HG03575 (cell line): ENCODE data around the gene DPH1.

ENCODE experiments used
- ATAC-seq: cut with Tn5 transposase; IDR thresholded peaks from one replicate; pipeline ENCODE4 v1.9.1; 2021; ENCODE audit not compliant: unreplicated experiment, insufficient number of reproducible peaks, low FRiP score; ENCODE audit errors: extremely low read depth

The DPH1 gene

DNA sequence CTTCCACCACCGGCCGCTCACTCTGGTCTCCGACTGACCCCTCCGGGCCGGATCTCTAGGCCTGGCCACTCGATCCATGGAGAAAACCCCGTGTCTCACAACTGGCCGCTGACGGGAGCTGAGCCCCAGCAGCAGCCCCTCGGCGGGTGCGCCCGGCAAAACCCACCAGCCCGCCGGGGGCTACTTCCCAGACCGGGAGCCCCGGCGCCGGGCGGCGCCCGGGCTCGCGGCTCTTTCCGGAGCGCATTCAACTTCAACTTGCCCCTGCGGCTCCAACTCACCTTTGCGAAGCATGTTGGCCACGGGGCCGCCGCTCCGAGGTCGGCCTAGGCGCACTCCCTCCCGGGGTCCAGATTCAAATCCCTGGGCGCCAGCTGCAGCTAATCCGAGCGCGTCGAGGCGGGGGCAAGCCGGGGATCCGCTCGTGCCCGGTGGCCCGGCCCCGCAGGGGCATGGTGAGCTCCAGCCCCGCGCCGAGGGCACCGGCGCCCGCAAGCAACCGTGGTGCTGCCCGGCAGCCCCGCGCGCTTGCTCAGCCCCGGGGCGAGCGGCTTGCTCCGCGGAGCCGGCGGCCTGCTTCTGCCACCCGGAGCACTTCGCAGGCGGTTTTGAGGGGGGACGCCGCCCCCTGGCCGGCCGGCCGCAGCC, 5.3 kb upstream of the DPH1 start:
- no peak for ATAC-seq

DNA sequence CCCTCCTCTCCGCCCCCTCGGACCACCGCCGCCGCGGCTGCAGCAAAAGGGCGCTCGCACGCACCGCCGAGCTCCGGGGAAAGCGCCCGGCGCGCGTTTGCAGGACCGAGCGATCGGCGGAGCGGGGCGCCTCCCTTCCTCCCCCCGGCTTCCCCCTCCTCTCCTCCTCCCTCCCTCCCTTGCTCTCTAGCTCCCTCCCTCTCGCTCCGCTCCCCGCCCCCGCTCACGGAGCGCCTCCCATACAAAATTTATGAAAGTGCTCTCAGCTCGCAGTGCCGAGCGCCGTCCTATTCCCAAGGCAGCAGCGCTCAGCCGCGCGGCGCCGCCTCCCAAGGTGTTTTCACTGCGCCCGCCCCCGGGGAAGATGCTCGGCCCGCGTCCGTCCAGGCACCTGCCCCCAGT, 4.7 kb upstream of the DPH1 start, which contains the start of gene RTN4RL1:
Gene RTN4RL1 (minus strand): TSS at position 115 of the 402 bp plus-strand sequence. CDS start 469 bp downstream, outside the sequence.
- ATAC-seq = no peak

DNA sequence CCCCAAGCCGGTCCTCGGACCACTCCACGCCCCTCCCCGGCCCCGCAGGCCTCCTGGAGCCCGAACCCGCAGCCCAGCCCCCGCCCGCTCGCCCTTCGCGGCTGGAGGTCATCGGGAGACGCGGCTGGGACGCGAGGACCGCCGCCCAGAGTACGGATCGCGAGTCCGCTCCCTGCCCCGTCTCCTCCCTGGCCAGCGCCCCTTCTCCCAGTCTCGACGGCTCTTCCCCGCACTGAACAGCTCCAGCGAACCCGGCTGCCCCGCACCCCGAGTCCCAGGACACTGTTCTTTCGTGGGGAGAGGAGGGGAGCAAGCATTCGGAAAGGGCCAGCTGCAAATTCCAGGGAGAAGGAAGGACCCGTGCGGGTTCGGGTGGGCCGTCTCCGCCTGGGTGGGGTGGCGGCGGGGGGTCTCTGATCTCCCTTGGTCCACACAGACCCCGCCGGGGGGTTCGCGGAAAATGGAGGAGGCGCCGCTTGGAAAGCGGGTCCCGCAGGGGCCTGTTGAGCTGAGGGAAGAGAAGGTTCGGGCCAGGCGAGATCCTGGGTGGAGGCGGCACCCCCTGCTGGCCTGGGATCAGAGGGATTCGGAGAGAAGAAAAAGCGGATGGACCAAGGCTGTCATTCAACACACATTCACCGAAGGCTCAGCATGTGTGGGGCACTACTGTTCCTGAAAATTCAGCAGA, 4.2 kb upstream of the DPH1 start:
- ATAC-seq = no peak

DNA sequence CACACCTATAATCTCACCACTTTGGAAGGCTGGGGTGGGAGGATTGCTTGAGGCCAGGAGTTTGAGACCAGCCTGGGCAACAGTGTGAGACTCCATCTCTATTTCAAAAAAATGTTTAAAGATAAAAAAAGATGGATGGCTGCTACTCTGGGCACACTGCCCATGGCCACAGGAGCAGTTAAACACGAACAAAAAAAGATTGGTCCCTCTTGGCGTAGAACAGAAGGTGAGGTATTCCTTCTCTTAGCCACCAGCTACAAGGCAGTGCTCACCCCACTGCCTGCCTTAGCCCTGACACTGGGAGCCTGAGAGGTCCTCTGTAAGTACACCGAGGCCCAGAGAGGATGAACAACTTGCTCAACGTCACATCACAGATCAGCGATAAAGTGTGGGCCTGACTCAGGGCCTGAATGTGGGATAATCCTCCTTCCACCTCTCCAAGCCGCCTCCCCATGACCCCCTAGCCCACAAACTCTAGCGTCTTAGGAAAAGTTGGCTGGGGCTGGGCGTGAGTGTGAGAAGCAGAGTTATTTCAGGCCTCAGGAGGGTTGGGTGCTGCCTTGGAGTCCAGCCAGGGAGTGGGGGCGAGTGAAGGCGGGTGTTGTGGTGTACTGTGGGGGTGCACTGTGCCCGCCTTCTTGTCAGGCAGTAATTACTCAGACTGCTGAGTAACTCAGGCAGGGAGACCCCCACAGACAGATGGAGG, 2.3 kb upstream of the DPH1 start:
- ATAC-seq = no peak

DNA sequence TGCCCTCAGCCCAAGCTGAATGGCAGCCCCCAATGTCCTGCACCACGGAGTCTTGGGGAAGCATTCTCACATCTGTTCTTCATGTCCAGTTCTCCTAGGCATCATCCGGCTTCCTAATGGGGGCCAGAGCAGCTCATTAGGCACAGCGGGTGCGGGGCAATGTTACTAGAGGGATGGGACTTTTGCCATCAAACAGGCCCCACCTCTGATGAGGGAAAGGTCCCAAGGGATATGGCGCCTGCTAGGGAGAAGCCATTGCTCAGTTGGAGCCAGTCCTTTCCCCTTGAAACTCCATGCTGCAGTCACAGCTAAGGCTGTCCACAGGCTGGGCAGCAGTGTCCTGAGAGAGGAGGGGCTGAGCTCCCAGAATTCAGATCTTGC, 1.7 kb upstream of the DPH1 start:
- no peak for ATAC-seq

DNA sequence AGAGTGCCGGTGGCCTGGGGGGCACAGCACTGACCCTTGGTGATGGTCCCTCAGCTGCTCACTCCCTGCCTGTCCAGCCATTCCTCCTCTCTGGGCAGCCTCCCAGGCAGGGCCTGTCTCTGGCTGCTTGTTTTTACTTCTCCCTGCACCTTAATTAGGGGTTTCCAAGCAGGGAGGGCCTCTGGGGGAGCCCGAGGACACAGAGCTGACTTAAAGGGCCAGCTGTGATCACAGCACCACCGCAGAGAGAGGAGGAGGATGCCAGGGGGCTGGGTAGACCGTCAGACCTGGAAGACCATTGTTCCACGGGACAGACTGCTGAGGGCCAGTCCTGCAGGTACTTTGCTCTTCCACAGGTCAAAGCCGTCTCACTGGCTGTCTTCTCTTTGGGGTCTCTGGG, 1.2 kb upstream of the DPH1 start:
- ATAC-seq = no peak

DNA sequence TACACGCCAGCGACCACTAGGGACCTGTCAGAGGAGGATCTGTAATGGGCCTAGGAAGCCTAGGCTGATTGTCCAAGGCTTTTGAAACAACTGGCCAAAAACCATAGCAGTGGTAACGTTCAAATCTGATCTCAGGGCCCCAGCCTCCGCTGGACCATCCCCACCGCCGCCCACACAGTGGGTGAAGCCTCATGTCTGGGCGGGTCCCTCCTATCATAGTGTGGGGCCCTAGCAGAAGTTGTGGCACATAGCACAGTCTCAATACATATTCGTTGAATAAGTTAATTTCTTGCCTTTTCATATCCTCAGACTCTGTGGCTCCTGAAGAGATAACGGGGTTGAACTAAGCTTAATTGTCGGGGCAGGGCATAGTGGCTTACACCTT, 818 bp downstream of the DPH1 start:
- ATAC-seq = no peak

DNA sequence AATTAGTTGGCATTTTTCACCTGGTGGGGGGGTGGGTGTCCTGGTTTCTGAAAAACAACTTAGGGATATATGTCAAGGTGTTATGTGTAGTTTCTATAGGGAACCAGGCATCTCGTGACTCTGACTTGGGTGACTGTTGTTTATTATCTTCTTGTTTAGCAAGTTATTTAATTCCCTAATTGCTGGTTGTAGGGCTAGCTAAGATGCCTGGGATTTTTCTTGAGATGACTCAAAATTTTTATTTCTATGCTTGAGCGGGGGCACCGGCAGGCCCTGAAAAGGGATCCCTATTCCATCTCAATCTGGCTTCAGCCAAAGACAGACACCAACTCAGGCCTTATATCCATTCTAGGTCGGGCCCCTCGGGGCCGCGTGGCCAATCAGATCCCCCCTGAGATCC, 3.2 kb downstream of the DPH1 start:
- ATAC-seq = no peak

DNA sequence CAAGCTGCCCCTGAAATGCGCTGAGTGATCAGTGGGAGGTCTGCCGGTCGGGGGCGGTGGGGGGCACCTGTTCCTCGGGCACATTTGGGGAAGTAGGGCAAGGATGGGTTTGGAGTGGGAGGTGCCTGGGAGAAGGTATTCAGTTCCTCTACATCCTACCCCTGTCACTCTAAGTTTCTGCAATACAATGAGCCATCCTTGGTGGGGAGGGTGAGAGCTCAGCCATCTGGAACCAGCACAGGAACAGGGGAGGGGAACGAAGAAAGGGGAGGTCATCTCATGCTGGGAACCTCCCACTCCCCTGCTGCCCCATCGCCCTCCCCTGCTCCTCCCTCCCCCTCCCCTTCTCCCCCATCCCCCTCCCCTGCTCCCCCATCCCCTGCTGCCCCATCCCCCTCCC, 4.2 kb downstream of the DPH1 start:
- no peak for ATAC-seq

DNA sequence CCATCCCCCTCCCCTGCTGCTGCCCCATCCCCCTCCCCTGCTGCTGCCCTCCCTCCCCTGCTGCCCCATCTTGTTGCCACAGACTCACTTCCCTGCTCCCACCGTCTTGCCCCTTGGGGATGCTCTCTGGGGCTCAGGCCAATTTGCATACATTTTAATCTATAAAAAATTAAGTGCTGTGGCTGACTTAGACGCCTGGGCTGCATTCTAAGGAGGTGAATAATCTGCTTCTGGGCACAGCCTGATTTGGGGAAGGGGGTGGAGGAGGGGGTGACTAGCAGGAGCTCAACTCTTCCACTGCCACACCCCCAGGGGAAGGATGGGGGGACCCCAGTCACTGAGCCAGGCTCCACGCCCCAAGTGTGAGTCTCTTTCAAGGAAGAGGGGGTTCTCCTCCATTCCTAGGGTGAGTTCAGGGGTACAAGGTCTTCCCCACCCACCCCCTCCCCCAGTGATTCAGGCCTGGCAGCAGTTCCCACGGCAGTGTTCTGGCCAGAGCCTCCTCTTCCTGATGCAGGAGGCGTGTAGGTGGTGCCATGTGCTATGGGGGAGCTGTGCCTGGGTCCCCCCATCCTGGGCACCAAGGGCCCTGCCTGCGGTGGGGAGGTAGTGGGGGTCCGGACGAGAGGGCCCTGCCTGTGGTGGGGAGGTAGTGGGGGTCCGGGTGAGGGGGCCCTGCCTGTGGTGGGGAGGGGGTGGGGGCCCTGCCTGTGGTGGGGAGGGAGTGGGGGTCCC, 5.0 kb downstream of the DPH1 start:
- ATAC-seq = no peak

DNA sequence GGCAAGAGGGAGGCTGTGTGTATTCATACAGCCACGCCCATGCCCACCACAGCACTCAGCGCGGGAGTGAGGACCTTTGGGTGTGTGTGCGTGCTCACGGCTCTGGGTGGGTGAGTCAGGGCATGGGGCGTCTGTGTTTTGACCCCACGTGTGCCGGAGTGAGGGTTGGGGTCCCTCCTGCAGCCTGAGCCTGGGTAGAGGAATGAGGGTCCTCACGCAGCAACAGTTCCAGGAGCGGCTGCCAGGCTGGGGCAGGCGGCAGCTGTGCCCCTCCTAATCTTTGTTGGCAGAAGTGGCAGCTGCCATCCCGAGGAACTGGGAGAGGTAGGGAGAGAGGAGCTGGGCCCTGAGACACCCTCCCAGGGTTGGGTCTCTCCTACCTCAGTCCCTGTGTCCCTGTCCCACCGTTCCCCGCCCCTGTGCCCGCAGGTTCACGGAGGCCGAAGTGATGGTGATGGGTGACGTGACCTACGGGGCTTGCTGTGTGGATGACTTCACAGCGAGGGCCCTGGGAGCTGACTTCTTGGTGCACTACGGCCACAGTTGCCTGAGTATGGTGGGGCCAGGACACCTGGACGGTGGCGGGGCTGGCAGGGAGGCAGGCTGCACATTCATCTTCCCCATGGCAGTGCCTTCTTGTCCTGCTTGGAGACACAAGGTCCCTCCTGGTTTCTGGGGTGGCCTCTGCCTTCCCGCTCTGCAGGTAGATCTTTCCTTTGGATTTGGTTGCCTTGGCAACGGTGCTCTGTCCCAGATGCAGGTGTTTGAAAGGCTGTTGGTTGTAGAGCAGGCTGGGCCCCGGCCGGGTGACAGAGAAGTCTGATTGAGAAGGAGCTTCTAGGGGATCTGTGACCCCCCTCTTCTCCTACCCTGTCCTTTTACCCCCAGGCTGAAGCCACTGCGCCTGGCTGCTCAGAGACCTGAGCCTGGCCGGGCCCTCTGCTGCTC, 5.9 kb downstream of the DPH1 start:
- no peak for ATAC-seq

DNA sequence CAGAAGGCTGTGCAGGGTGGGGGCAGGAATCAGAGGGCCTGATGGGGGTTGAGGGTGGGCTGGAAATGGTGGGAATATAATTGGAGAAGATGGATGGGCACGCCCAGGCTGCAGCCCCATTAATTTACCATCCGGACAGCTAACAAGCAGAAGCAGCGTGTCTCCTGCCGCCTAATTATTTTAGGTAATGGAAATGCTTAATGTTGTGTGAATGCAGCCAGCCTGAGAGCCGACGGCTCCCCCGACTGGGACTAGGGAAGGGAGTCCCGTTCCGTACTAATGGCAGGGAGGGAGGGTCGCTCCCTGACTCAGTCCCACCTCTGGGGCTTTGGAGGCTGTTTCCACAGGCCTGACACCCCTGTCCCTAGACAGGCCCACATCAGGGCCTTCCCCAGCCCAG, 7.2 kb downstream of the DPH1 start:
- no peak for ATAC-seq

DNA sequence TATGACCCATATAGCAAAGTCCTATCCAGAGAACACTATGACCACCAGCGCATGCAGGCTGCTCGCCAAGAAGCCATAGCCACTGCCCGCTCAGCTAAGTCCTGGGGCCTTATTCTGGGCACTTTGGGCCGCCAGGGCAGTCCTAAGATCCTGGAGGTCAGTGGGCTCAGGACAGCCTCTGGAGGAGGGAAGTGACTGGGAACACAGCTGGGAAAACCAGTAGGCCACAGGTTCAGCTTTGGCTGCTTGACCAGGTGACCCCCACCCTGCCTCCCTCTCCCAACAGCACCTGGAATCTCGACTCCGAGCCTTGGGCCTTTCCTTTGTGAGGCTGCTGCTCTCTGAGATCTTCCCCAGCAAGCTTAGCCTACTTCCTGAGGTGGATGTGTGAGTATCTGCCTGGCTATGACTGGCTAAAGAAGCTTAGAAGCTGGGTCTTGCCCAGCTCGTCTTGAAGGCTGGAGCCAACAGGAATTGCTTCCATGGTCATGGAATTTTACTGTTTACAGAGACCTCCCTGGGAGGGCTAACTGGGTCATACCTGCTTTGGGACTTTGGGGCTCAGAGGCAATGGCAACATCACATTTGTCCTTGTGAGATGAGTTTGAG, 10.4 kb downstream of the DPH1 start:
- ATAC-seq = no peak

DNA sequence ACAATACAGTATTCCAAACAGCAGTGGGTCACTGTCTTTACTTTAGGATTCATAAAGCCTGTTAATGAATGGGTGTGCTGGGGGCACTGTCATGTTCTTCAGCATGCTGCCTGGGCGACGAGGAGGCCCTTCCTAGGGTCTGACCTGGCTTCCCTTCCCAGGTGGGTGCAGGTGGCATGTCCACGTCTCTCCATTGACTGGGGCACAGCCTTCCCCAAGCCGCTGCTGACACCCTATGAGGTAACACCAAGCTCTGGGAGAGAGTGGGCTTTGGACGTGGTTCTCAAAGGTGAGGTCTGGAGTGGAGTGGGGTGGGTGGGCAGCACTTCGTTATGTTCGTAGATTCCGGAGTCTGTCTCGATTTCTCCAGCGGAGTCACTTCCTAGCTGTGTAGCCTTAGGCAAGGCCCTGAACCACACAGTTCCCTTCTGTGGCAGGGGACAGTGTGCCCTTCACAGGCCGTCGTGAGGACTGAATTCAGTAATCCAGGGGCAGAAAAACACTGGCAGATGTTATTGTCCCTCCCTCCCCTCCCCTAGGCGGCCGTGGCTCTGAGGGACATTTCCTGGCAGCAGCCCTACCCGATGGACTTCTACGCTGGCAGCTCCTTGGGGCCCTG, 11.1 kb downstream of the DPH1 start:
- no peak for ATAC-seq

DNA sequence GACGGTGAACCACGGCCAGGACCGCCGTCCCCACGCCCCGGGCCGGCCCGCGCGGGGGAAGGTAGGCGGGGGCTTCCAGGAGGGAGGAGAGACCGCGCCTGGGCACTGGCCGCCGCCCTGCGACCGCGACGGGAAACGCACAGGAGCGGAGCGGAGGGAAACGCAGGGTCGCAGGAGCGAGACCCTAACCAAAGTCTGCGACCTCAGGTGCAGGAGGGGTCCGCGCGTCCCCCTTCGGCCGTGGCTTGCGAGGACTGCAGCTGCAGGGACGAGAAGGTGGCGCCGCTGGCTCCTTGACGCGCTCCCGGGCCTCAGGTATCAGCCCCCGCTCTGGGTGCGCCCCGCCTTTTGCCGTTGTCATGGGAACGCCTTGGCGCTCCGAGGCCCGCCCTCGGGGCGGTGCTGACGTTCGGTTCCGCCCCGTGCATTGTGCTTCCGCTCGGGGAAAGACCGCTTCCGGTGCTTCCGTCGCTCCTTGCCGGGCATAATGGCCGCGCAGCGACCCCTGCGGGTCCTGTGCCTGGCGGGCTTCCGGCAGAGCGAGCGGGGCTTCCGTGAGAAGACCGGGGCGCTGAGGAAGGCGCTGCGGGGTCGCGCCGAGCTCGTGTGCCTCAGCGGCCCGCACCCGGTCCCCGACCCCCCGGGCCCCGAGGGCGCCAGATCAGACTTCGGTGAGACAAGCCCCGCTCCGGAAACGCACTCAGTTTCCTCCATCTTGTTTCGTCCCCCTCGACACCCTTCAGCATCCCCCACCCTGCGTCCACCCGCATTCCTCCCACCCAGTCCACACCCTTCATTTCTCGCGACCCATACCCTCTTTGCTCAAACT, 11.8 kb downstream of the DPH1 start, which contains the start of gene OVCA2:
Gene OVCA2 (plus strand): TSS at position 462 of the 829 bp plus-strand sequence. CDS start 26 bp downstream, at position 488.
- no peak for ATAC-seq

DNA sequence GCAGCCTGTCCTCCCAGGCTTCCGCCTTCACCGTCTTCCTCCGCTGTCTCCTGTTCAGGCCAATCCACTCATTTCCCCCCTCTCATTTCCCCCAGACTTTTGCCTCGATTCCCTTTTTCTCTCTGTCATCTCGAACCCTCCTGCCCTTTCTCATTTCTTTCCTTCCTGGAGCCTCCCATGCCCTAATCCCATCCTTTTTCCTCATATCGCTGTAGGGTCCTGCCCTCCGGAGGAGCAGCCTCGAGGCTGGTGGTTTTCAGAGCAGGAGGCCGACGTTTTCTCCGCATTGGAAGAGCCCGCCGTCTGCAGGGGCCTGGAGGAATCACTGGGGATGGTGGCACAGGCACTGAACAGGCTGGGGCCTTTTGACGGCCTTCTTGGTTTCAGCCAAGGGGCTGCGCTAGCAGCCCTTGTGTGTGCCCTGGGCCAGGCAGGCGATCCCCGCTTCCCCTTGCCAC, 12.5 kb downstream of the DPH1 start:
- ATAC-seq = no peak

DNA sequence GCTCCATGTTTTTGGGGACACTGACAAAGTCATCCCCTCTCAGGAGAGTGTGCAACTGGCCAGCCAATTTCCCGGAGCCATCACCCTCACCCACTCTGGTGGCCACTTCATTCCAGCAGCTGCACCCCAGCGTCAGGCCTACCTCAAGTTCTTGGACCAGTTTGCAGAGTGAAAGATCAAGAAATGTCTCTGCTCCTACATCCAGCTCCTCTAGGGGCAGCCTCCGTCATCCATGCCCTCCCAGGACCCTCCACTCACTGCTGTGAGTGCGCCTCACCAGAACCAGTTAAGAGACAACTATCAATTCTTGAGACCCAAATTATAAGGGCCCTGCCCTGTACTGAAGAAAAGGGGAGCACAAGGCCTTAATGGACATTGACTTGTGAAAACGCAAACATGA, 13.0 kb downstream of the DPH1 start:
- no peak for ATAC-seq
